Ishikawa (cell line): Measurements from ENCODE around the gene GALNT9.

Experiments used
- CEBPB ChIP-seq: IDR thresholded peaks from 2 replicates; pipeline ENCODE4 v1.6.1; 2012
- CREB1 ChIP-seq: IDR thresholded peaks from 2 replicates; pipeline ENCODE4 v1.6.1; 2012; ENCODE audit warnings: low read depth
- EGR1 ChIP-seq: IDR thresholded peaks from 2 replicates; pipeline ENCODE4 v1.6.1; 2012
- EP300 ChIP-seq: IDR thresholded peaks from 2 replicates; pipeline ENCODE4 v1.6.1; 2012; ENCODE audit warnings: borderline replicate concordance
- FOXM1 ChIP-seq: IDR thresholded peaks from 2 replicates; pipeline ENCODE4 v1.6.1; 2012; ENCODE audit warnings: low read depth, borderline replicate concordance
- MAX ChIP-seq: IDR thresholded peaks from 2 replicates; pipeline ENCODE4 v1.6.1; 2012
- NFIC ChIP-seq: IDR thresholded peaks from 2 replicates; pipeline ENCODE4 v1.6.1; 2012
- RAD21 ChIP-seq: IDR thresholded peaks from 2 replicates; pipeline ENCODE4 v1.6.1; 2012; ENCODE audit warnings: low read depth
- TAF1 ChIP-seq: IDR thresholded peaks from 2 replicates; pipeline ENCODE4 v1.6.1; 2012; ENCODE audit warnings: low read depth, mild to moderate bottlenecking
- TCF12 ChIP-seq: IDR thresholded peaks from 2 replicates; pipeline ENCODE4 v1.6.1; 2012; ENCODE audit warnings: low read depth
- TEAD4 ChIP-seq: IDR thresholded peaks from 2 replicates; pipeline ENCODE4 v1.6.1; 2012
- YY1 ChIP-seq: IDR thresholded peaks from 2 replicates; pipeline ENCODE4 v1.6.1; 2012; ENCODE audit warnings: low read depth
- ZBTB7A ChIP-seq: IDR thresholded peaks from 2 replicates; pipeline ENCODE4 v1.6.1; 2012; ENCODE audit warnings: low read depth
- TF ChIP-seq, protein P1 (sequence below): IDR thresholded peaks from 2 replicates; pipeline ENCODE4 v1.6.1; 2012
- TF ChIP-seq, protein P2 (sequence below): IDR thresholded peaks from 2 replicates; pipeline ENCODE4 v1.6.1; 2012; ENCODE audit warnings: low read depth, mild to moderate bottlenecking

GALNT9 gene

GRCh38 chr12:132330549-132330881 lies 1.1 kb upstream of the GALNT9 start:
- no peak for TF ChIP-seq NFIC

DNA sequence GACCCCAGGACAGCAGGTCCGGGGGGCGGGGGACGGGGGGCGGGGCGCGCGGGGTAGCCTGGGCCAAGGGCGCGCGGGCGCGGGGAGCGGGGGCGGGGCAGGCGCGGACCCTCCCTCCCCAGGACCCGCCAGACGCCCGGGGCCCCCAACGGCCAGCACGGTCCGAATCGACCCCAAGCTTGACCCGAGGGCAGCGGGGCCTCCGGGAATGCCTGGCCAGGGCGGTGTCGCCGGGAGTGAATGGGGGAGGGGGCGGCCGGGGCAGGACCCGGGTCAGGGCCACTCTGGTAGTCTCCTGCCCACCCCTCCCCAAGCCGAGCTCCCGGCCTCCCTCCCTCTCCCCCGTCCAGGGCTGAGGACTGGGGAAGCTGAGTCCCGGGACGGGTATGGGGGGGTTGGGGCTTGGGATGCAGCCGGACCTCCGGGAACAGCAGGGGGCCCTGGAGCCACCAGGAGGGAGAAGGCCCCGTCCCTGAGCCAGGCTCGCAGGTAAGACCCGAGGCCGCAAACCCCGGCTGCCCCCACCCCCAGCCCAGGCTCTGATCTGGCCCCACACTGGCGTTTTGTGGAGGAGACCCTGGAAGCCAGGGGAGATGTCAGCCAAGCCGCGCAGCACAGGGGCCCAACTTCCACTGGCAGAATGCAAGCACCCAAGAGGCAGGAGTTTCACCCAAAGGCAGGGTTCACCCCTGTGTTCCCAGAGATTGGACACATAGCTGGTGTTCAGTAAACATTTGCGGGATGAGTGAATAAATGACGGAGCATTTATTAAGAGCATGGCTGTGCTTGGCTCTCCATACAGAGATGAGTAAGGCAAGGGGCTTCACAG lies 545 bp upstream of the GALNT9 start:
- TF ChIP-seq NFIC (no peak), CEBPB (no peak), TEAD4 (no peak), MAX (no peak), YY1 (no peak), EP300 (no peak), TAF1 (no peak), CREB1 (no peak), FOXM1 (no peak), EGR1 (no peak), RAD21 (no peak), TCF12 (no peak), ZBTB7A (no peak)
- TF ChIP-seq, protein P1, sequence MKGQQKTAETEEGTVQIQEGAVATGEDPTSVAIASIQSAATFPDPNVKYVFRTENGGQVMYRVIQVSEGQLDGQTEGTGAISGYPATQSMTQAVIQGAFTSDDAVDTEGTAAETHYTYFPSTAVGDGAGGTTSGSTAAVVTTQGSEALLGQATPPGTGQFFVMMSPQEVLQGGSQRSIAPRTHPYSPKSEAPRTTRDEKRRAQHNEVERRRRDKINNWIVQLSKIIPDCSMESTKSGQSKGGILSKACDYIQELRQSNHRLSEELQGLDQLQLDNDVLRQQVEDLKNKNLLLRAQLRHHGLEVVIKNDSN, result no peak
- TF ChIP-seq, protein P2, sequence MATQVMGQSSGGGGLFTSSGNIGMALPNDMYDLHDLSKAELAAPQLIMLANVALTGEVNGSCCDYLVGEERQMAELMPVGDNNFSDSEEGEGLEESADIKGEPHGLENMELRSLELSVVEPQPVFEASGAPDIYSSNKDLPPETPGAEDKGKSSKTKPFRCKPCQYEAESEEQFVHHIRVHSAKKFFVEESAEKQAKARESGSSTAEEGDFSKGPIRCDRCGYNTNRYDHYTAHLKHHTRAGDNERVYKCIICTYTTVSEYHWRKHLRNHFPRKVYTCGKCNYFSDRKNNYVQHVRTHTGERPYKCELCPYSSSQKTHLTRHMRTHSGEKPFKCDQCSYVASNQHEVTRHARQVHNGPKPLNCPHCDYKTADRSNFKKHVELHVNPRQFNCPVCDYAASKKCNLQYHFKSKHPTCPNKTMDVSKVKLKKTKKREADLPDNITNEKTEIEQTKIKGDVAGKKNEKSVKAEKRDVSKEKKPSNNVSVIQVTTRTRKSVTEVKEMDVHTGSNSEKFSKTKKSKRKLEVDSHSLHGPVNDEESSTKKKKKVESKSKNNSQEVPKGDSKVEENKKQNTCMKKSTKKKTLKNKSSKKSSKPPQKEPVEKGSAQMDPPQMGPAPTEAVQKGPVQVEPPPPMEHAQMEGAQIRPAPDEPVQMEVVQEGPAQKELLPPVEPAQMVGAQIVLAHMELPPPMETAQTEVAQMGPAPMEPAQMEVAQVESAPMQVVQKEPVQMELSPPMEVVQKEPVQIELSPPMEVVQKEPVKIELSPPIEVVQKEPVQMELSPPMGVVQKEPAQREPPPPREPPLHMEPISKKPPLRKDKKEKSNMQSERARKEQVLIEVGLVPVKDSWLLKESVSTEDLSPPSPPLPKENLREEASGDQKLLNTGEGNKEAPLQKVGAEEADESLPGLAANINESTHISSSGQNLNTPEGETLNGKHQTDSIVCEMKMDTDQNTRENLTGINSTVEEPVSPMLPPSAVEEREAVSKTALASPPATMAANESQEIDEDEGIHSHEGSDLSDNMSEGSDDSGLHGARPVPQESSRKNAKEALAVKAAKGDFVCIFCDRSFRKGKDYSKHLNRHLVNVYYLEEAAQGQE, result no peak

DNA sequence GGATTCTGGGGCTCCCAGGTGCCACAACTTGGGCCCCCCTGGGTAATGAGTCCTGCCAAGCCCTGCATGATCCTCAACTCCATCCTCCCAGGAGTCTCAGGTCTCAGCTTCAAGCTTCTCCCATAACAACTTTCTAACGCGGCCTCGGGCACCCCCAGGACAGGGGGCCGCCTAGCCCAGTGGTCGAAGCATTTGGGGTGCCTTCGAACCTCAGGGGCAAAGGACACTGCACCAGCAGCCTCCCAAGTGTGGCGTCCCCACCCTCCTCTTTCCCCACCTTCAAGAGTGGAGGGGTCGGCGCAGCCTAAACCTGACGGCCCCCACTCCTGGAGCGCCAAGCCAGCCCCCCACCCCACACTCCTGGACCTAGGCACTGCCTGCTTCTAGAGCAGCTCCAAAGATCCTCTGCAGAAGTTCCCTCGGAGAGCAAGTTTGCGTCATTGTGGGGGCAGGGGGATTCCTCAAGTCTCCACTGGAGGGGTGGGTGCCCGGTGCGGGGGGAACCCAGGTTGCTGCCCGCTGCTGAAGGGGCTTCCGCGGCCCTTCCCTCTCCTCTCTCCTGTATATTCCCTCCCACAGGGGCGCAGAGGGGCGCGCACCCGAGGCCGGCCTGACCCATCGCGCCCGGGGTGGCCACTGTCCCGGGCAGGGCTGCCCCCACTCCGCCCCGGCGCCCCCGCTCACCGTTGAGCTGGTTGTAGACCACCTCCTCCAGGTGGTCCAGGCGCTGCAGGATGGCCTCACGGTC lies 933 bp downstream of the GALNT9 start:
- TF ChIP-seq CREB1, result no peak
- TF ChIP-seq TCF12, result no peak
- TF ChIP-seq FOXM1, result no peak
- no peak for TF ChIP-seq ZBTB7A
- no peak for TF ChIP-seq NFIC
- TF ChIP-seq CEBPB, result no peak
- no peak for TF ChIP-seq TEAD4
- TF ChIP-seq RAD21, result no peak
- no peak for TF ChIP-seq TAF1
- TF ChIP-seq MAX, result no peak
- no peak for TF ChIP-seq EGR1
- TF ChIP-seq EP300, result no peak
- TF ChIP-seq, protein P1, result no peak

DNA sequence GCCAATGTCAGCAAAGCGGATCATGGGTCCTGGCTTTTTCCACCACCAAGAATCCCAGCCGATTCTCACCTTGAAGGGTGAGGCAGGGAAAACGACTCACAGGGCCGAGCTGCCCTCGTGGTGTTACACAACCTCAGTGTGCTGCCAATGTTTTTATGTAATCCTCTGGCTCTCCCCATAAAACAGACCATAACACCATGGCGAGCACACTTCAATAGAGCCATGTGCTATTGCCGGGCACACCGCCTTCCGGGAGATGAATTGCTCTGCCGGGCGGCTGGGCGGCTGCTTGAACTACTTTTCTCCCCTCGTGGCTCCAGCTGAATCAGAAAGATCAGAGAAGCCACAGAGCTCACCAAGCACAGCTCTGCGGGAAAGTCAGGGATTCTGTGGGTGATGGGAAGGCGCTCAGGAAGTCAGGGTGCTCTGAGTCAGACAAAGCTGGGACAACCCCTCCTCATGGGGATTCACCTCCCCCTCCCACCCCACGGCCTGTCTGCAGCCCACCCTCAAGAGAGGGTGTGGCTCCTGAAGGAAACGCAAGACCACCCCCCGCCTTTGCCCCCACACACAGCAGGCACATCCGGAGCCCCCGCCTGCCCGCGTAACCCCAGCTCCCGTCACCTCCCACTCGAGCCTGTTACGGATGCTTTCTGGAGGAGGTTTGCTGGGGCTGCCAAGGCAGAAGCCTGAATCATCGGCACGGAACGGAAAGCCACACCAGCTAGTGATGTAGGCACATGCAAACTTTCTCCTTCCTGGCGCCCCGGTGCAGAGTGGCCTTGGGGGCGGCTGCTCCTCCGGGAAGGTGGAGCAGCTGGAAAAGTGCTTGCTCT lies 1.8 kb downstream of the GALNT9 start:
- TF ChIP-seq, protein P1, result no peak
- TF ChIP-seq CEBPB, result no peak
- TF ChIP-seq NFIC, result no peak
- TF ChIP-seq TEAD4, result no peak
- no peak for TF ChIP-seq TCF12
- no peak for TF ChIP-seq FOXM1

DNA sequence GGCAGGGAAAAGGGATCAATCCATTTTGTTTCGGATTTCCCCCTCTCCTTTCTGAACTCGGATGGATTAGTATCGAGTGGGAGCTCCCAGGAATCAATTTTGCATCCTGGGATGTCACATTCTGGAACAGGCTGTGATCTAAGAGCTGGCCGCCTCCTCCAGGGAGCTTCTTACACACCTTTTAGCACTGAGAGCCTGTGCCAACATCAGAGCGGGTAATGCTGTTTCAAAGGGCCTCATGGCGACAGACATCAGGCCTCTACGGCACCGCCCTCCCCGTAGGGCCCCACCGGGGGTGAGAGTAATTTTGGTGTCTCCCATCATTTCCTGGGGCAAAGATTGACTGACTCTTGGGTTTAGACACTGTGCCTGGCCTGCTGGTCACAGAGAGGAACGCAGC lies 2.7 kb downstream of the GALNT9 start:
- TF ChIP-seq FOXM1 (no peak), NFIC (no peak), CREB1 (no peak), EGR1 (no peak), TCF12 (no peak), MAX (no peak), TAF1 (no peak), YY1 (no peak), ZBTB7A (no peak)

DNA sequence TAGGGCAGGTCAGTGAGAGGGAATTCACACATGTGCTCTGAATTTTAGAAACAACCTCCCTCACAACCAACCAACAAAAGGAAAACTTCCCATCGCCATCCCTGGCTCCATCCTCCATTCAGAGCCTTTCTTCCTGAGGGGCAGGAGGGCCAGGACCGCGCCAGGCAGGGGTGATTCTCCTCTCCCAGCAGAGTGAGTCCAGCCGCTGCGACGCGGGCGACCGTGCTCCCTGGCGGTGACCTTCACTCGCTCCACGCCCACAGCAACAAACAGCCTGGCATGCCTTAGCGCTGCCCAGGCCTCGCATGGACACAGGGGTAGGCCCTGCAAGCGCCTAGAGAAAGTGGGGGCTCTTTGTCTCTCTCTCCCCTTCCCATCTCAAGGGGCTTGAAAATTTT lies 3.7 kb downstream of the GALNT9 start:
- TF ChIP-seq, protein P2, result no peak
- no peak for TF ChIP-seq EGR1
- TF ChIP-seq FOXM1, result no peak
- no peak for TF ChIP-seq YY1
- no peak for TF ChIP-seq EP300
- TF ChIP-seq TCF12, result no peak
- no peak for TF ChIP-seq NFIC
- TF ChIP-seq RAD21, result no peak
- no peak for TF ChIP-seq TAF1
- no peak for TF ChIP-seq TEAD4
- TF ChIP-seq MAX, result no peak
- TF ChIP-seq, protein P1, result no peak
- no peak for TF ChIP-seq CREB1
- TF ChIP-seq CEBPB, result no peak
- TF ChIP-seq ZBTB7A, result no peak
